MCF 10A (cell line): Measurements from ENCODE around the gene ZMYM4. TPM values are rescaled to one million over a fixed set of nuclear protein-coding genes. Genes with fewer than 3 reads are reported as not detected.

Experiments used
- BruUV-seq: library from RNA; stranded (reverse); fragments of 400-500 nt; replicated peaks from 2 replicates; lab custom pipeline; 2021; lab: Mats Ljungman, UMichigan
- CTCF ChIA-PET: fragments of 300-600 bp; sonication (Branson Sonifier 250); formaldehyde crosslinking; extraction: SDS; loops from one replicate; lab custom pipeline; 2021; ENCODE audit warnings: antibody characterized with exemption, inconsistent platforms; lab: Yijun Ruan, JAX
- POLR2A ChIA-PET: fragments of 300-600, 350-650 bp; sonication (Branson Sonifier 250); formaldehyde crosslinking; extraction: SDS; loops from one replicate; lab custom pipeline; 2020; ENCODE audit warnings: antibody characterized with exemption, inconsistent platforms; lab: Yijun Ruan, JAX
- DNase-seq: peaks from one replicate; pipeline ENCODE4 v3.0.0-alpha.2; 2018; ENCODE audit not compliant: unreplicated experiment
- H3K27ac Mint-ChIP-seq: one replicate; pipeline ENCODE4 v1.8.0; 2022; ENCODE audit warnings: mild to moderate bottlenecking, low read depth, mixed read lengths; ENCODE audit not compliant: unreplicated experiment
- H3K27me3 Mint-ChIP-seq: one replicate; pipeline ENCODE4 v1.8.0; 2022; ENCODE audit warnings: mixed read lengths; ENCODE audit not compliant: insufficient read depth, unreplicated experiment
- H3K36me3 Mint-ChIP-seq: one replicate; pipeline ENCODE4 v1.8.0; 2022; ENCODE audit warnings: mild to moderate bottlenecking, moderate library complexity, mixed read lengths; ENCODE audit not compliant: insufficient read depth, unreplicated experiment
- H3K4me1 Mint-ChIP-seq: one replicate; pipeline ENCODE4 v1.8.0; 2022; ENCODE audit warnings: mixed read lengths; ENCODE audit not compliant: insufficient read depth, unreplicated experiment
- H3K4me3 Mint-ChIP-seq: one replicate; pipeline ENCODE4 v1.8.0; 2022; ENCODE audit warnings: mild to moderate bottlenecking, moderate library complexity, mixed read lengths; ENCODE audit not compliant: unreplicated experiment
- H3K9me3 Mint-ChIP-seq: one replicate; pipeline ENCODE4 v1.8.0; 2022; ENCODE audit warnings: mixed read lengths; ENCODE audit not compliant: unreplicated experiment
- intact Hi-C: fragments of 100-400 bp; cut with micrococcal nuclease; formaldehyde crosslinking; loops from 2 replicates; pipeline ENCODE4 v1.14.1; 2022
- total RNA-seq: library from RNA; stranded (reverse); gene quantifications from 2 replicates; pipeline ENCODE4 v1.2.3, GENCODE V29; 2022
- TF ChIP-seq, protein P1 (sequence below): fragments of 200-600 bp; IDR thresholded peaks from one replicate; pipeline ENCODE4 v1.8.0; 2022; ENCODE audit warnings: antibody characterized with exemption, mild to moderate bottlenecking; ENCODE audit not compliant: unreplicated experiment

ZMYM4 gene
- total RNA-seq, 1 experiment from 2014 or later: 62.0 TPM

DNA sequence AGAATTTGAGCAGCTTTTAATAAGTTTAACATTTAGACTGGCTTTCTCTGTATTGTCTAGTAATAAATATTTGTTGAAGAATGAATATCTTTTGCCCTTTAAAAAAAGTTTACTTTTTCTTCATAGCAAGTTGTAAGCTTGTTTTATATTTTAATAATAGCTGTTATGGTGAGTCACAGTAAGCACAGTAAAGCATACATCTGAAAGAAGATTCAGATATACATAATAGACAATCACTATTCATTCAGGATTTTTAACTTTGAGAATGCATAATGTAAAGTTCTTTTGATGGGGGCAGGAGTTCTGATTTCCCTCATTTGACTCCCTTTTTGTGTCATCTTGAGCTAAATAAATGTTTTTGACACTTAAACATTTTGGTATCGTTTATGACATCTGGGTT, 66.0 kb downstream of the ZMYM4 start:
- no peaks in the 10 kb centered on the region for H3K27me3 Mint-ChIP-seq
- H3K9me3 Mint-ChIP-seq: no peaks in the 10 kb centered on the region
- POLR2A ChIA-PET: interaction anchor here (0.8 kb wide), 1 partner anchor 579 kb away, joined by 3 read pairs; the partner anchor contains the start of gene GJB5
- no peaks in the 10 kb centered on the region for H3K4me1 Mint-ChIP-seq
- H3K36me3 Mint-ChIP-seq: peaks cover 32% of the 10 kb centered on the region
- H3K4me3 Mint-ChIP-seq: no peak overlapping the region
- no peak for DNase-seq
- intact Hi-C loops: no loop called here
- no peak overlapping the region for H3K27ac Mint-ChIP-seq
- CTCF ChIA-PET: interaction anchor here (0.6 kb wide), 1 partner anchor 132 kb away, joined by 3 read pairs; no protein-coding TSS in a partner anchor
- TF ChIP-seq, protein P1, sequence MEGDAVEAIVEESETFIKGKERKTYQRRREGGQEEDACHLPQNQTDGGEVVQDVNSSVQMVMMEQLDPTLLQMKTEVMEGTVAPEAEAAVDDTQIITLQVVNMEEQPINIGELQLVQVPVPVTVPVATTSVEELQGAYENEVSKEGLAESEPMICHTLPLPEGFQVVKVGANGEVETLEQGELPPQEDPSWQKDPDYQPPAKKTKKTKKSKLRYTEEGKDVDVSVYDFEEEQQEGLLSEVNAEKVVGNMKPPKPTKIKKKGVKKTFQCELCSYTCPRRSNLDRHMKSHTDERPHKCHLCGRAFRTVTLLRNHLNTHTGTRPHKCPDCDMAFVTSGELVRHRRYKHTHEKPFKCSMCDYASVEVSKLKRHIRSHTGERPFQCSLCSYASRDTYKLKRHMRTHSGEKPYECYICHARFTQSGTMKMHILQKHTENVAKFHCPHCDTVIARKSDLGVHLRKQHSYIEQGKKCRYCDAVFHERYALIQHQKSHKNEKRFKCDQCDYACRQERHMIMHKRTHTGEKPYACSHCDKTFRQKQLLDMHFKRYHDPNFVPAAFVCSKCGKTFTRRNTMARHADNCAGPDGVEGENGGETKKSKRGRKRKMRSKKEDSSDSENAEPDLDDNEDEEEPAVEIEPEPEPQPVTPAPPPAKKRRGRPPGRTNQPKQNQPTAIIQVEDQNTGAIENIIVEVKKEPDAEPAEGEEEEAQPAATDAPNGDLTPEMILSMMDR: no peak
- no TSS peak for BruUV-seq

DNA sequence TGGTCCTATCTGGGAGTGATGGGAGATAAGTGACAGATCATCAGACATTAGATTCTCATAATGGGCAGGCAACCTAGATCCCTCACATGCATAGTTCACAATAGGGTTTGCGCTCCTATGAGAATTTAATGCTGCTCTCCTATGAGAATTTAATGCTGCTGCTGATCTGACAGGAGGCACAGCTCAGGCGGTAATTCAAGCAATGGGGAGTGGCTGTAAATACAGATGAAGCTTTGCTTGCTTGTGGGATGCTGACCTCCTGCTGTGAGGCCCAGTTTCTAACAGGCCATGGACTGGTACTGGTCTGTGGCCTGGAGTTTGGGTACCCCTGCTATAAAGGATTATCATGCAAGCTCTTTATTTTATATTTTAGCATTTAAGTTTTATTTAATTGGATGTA, 72.0 kb downstream of the ZMYM4 start:
- Mint-ChIP-seq H3K27me3 (no peaks in the 10 kb centered on the region), H3K4me1 (peaks cover under 1% of the 10 kb centered on the region), H3K36me3 (peaks cover 22% of the 10 kb centered on the region), H3K4me3 (no peak overlapping the region), H3K27ac (no peak overlapping the region), H3K9me3 (no peaks in the 10 kb centered on the region)
- intact Hi-C loops: no loop called here
- BruUV-seq: no TSS peak
- ChIA-PET POLR2A (interaction anchor here (0.6 kb wide), 1 partner anchor 17 kb away, joined by 3 read pairs; no protein-coding TSS in a partner anchor), CTCF (no interaction called here)
- TF ChIP-seq, protein P1: no peak
- no peak for DNase-seq

DNA sequence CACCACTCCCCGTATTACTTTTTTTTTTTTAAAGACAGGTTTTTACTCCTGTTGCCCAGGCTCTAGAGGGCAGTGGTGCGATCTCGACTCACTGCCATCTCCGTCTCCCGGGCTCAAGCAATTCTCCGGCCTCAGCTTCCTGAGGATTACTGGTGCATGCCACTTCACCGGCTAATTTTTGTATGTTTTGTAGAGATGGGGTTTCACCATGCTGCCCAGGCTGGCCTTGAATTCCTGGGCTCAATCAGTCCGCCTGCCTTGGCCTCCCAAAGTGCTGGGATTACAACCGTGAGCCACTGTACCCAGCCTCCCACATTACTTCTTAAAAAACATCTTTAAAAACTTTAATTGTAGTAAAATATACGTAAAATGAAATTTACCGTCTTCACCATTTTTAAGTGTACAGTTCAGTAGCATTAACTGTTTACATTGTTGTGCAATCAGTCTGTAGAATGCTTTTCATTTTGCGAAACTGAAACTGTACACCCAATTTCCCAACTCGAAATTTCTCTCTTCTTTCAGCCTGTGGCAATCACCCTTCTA, 77.0 kb downstream of the ZMYM4 start:
- peaks cover 12% of the 10 kb centered on the region for H3K36me3 Mint-ChIP-seq
- CTCF ChIA-PET: no interaction called here

DNA sequence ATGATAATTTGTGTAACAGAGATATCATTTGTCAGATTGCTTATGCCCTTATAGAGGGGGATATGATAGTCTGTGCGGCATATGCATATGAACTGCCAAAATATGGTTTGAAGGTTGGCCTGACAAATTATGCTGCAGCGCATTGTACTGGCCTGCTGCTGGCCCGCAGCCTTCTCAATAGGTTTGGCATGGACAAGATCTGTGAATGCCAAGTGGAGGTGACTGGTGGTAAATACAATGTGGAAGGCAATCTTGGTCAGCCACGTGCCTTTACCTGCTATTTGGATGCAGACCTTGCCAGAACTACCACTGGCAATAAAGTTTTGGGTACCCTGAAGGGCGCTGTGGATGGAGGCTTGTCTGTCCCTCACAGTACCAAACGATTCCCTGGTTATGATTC, 82.4 kb downstream of the ZMYM4 start:
- no TSS peak for BruUV-seq
- no peak for DNase-seq
- CTCF ChIA-PET: no interaction called here
- Mint-ChIP-seq H3K9me3 (no peaks in the 10 kb centered on the region), H3K36me3 (peaks cover 6% of the 10 kb centered on the region), H3K4me3 (no peak overlapping the region), H3K27me3 (no peaks in the 10 kb centered on the region), H3K27ac (no peak overlapping the region), H3K4me1 (peaks cover 2% of the 10 kb centered on the region)
- TF ChIP-seq, protein P1: no peak
- intact Hi-C loops: no loop called here
- POLR2A ChIA-PET: interaction anchor here (0.7 kb wide), 1 partner anchor 757 kb away, joined by 3 read pairs; no protein-coding TSS in a partner anchor

More for the DNA sequence above, 77.0 kb downstream of the ZMYM4 start:
- no peak overlapping the region for H3K27ac Mint-ChIP-seq
- intact Hi-C loops: no loop called here
- DNase-seq: peak; percentile 85
- no TSS peak for BruUV-seq
- TF ChIP-seq, protein P1: no peak
- H3K27me3 Mint-ChIP-seq: no peaks in the 10 kb centered on the region
- no peaks in the 10 kb centered on the region for H3K9me3 Mint-ChIP-seq
- peaks cover 6% of the 10 kb centered on the region for H3K4me1 Mint-ChIP-seq
- H3K4me3 Mint-ChIP-seq: no peak overlapping the region
- POLR2A ChIA-PET: interaction anchor here (0.8 kb wide), 1 partner anchor 210 kb away, joined by 3 read pairs; no protein-coding TSS in a partner anchor
